K562 (cell line): Measurements from ENCODE around the gene EML5. TPM values are rescaled to one million over a fixed set of nuclear protein-coding genes. Genes with fewer than 3 reads are reported as not detected.

Experiments used
- ATAC-seq: fragments of 200-7000 bp; cut with Tn5 transposase; 3 replicates; pipeline ENCODE4 v1.9.1; 2020; ENCODE audit warnings: moderate library complexity
- BruUV-seq: library from RNA; stranded (reverse); fragments of 400-500 nt; replicated peaks from 2 replicates; lab custom pipeline; 2021; lab: Mats Ljungman, UMichigan
- CTCF ChIA-PET: fragments of 300-600 bp; formaldehyde crosslinking; extraction: SDS; loops from one replicate; lab custom pipeline; 2021; ENCODE audit warnings: low intra/inter-chr PET ratio; lab: Yijun Ruan, JAX
- POLR2A ChIA-PET: fragments of 300-600, 350-650 bp; sonication (Branson Sonifier 250); formaldehyde crosslinking; extraction: SDS; loops from one replicate; lab custom pipeline; 2021; ENCODE audit warnings: antibody characterized with exemption, inconsistent platforms; lab: Yijun Ruan, JAX
- DNase-seq, 4 experiments: peaks; one replicate each; pipeline versions ENCODE4 v3.0.0 to v3.0.0-alpha.2; 2011 to 2018; ENCODE audit warnings: low spot score in 3 of 4, mixed read lengths in 3 of 4; ENCODE audit errors: extremely low read depth in 1 of 4
- FAIRE-seq: peaks from 2 replicates; lab custom pipeline; 2011; peaks lifted over from hg19 to GRCh38; lab: Jason Lieb, UNC
- H2AFZ ChIP-seq: 2 replicates; pipeline ENCODE4 v1.6.0; 2011; ENCODE audit warnings: low read depth, low read length, control low read depth, inconsistent platforms
- H3K27ac ChIP-seq: fragments of 200-600 bp; 3 replicates; pipeline ENCODE4 v1.8.0; 2011; ENCODE audit warnings: low read depth, mild to moderate bottlenecking, control low read depth, inconsistent platforms, low read length, moderate library complexity, mixed read lengths; ENCODE audit errors: extremely low read depth
- H3K27me3 ChIP-seq, 2 experiments: fragments of 300-600 bp in 1 of 2; 2 replicates in 1 of 2; 3 replicates in 1 of 2; pipeline versions ENCODE4 v1.6.0 to v1.8.0; 2011; ENCODE audit warnings: inconsistent platforms in 2 of 2, low read length in 2 of 2, mild to moderate bottlenecking in 1 of 2, mixed read lengths in 1 of 2, moderate library complexity in 1 of 2; ENCODE audit not compliant: control insufficient read depth in 2 of 2, insufficient read depth in 2 of 2
- H3K36me3 ChIP-seq: fragments of 300-600 bp; 3 replicates; pipeline ENCODE4 v1.8.0; 2011; ENCODE audit warnings: mild to moderate bottlenecking, low read length, inconsistent platforms; ENCODE audit not compliant: control insufficient read depth, insufficient read depth
- H3K4me1 ChIP-seq, 2 experiments: fragments of 200-600 bp in 1 of 2; replicated peaks in 1 of 2; 2 replicates in 1 of 2; 3 replicates in 1 of 2; pipeline versions ENCODE4 v1.5.1 to v1.8.0; 2011; ENCODE audit warnings: inconsistent platforms in 2 of 2, low read length in 2 of 2, mild to moderate bottlenecking in 1 of 2, mixed read lengths in 1 of 2, moderate library complexity in 1 of 2; ENCODE audit not compliant: control insufficient read depth in 2 of 2, insufficient read depth in 2 of 2
- H3K4me2 ChIP-seq: 2 replicates; pipeline ENCODE4 v1.6.1; 2011; ENCODE audit warnings: low read length, control low read depth, inconsistent platforms, mixed read lengths; ENCODE audit not compliant: insufficient read depth
- H3K4me3 ChIP-seq: fragments of 200-600 bp; sonication (generic), shearing (Covaris generic); 2 replicates; pipeline ENCODE4 v1.5.1; 2016; ENCODE audit warnings: control low read depth, inconsistent platforms
- H3K79me2 ChIP-seq: fragments of 200-600 bp; 3 replicates; pipeline ENCODE4 v1.8.0; 2011; ENCODE audit warnings: low read length, inconsistent platforms; ENCODE audit not compliant: control insufficient read depth, insufficient read depth
- H3K9ac ChIP-seq, 2 experiments: 2 replicates each; pipeline versions ENCODE4 v1.6.0 to v1.6.1; 2011; ENCODE audit warnings: low read depth in 2 of 2, low read length in 2 of 2, control low read depth in 1 of 2, inconsistent platforms in 1 of 2, mild to moderate bottlenecking in 1 of 2, mixed read lengths in 1 of 2; ENCODE audit not compliant: insufficient read depth in 1 of 2
- H3K9me1 ChIP-seq: one replicate; pipeline ENCODE4 v1.6.0; 2011; ENCODE audit warnings: inconsistent platforms, mild to moderate bottlenecking, low read length, moderate library complexity; ENCODE audit not compliant: control insufficient read depth, insufficient read depth
- H3K9me3 ChIP-seq: replicated peaks from 2 replicates; pipeline ENCODE4 v1.5.1; 2011; ENCODE audit warnings: low read depth, low read length, inconsistent platforms; ENCODE audit not compliant: control insufficient read depth, insufficient read depth
- H4K20me1 ChIP-seq: replicated peaks from 2 replicates; pipeline ENCODE4 v1.6.1; 2011; ENCODE audit warnings: low read length, inconsistent platforms, mixed read lengths; ENCODE audit not compliant: control insufficient read depth, insufficient read depth
- ETV1 ChIP-seq: fragments of 450-650 bp; conservative IDR thresholded peaks from 2 replicates; pipeline ENCODE4 v1.6.1; 2016; ENCODE audit warnings: missing genetic modification characterization, control low read depth, low read depth, missing compliant biosample characterization
- HDAC1 ChIP-seq, 2 experiments: fragments of 450-650 bp; IDR thresholded peaks; 2 replicates each; pipeline ENCODE4 v1.6.1; 2016 to 2017; ENCODE audit warnings: inconsistent platforms in 1 of 2, mild to moderate bottlenecking in 1 of 2, moderate library complexity in 1 of 2
- HDAC2 ChIP-seq: fragments of 450-650 bp; IDR thresholded peaks from 2 replicates; pipeline ENCODE4 v1.6.1; 2016; ENCODE audit warnings: mild to moderate bottlenecking
- YY1 ChIP-seq, 3 experiments: IDR thresholded peaks; 2 replicates each; pipeline ENCODE4 v1.6.1; 2011; ENCODE audit warnings: low read length in 2 of 3, mild to moderate bottlenecking in 2 of 3, moderate library complexity in 2 of 3, borderline replicate concordance in 1 of 3, control low read depth in 1 of 3, low read depth in 1 of 3; ENCODE audit not compliant: insufficient read depth in 3 of 3, insufficient replicate concordance in 2 of 3, control insufficient read depth in 1 of 3, insufficient read length in 1 of 3; ENCODE audit errors: extremely low read depth in 1 of 3
- WGBS: fragments of 100-300 bp; shearing (Covaris generic); methylation state at CpG from one replicate; pipeline ENCODE4 v1.1.6; 2016; ENCODE audit warnings: low coverage, mixed read lengths; ENCODE audit not compliant: insufficient coverage; ENCODE audit errors: missing lambda C conversion rate; 5-methylcytosine and 5-hydroxymethylcytosine counted together
- in situ Hi-C: fragments of 300-500 bp; cut with MboI; formaldehyde crosslinking; loops from 4 replicates; pipeline ENCODE4 v1.15.0; 2018; ENCODE audit warnings: inconsistent platforms, mixed read lengths
- intact Hi-C: fragments of 100-400 bp; cut with micrococcal nuclease; formaldehyde crosslinking; loops from 2 replicates; pipeline ENCODE4 v1.14.2; 2022
- polyA plus RNA-seq, 8 experiments: library from polyadenylated mRNA; depleted of rRNA in 4 of 8; stranded (reverse) in 5 of 8; unstranded in 3 of 8; fragments of >200 nt; fragmentation: Nextera tagmentation in 2 of 8; fragmentation: Illumina TruSeq in 1 of 8; extraction: Ambion mirVana in 2 of 8; extraction: Trizol in 1 of 8; gene quantifications; 2 replicates each; pipeline versions ENCODE4 v1.2.1 to v1.2.3, GENCODE V29; 2011 to 2014; ENCODE audit warnings: inconsistent platforms in 1 of 8, missing spikeins in 1 of 8
- total RNA-seq, 7 experiments: library from RNA; depleted of rRNA in 6 of 7; stranded (reverse); fragments of >200 nt in 6 of 7; fragmentation: Illumina TruSeq in 2 of 7; extraction: Trizol in 2 of 7; gene quantifications; 2 replicates each; pipeline versions ENCODE4 v1.2.1 to v1.2.3, GENCODE V29; 2011 to 2021; ENCODE audit warnings: low replicate concordance in 1 of 7
- TF ChIP-seq, protein P1 (sequence below): fragments of 450-650 bp; IDR thresholded peaks from 2 replicates; pipeline ENCODE4 v1.6.1; 2017; ENCODE audit warnings: antibody characterized with exemption
- TF ChIP-seq, protein P2 (sequence below): fragments of 450-650 bp; IDR thresholded peaks from 2 replicates; pipeline ENCODE4 v1.6.1; 2016; ENCODE audit warnings: borderline replicate concordance

Gene EML5
- total and polyA plus RNA-seq, 9 of the 15 experiments (the other 6 are each of a cell fraction or from before 2014, with no cell fraction given), result 0.06 to 0.34 (median 0.22) TPM

DNA sequence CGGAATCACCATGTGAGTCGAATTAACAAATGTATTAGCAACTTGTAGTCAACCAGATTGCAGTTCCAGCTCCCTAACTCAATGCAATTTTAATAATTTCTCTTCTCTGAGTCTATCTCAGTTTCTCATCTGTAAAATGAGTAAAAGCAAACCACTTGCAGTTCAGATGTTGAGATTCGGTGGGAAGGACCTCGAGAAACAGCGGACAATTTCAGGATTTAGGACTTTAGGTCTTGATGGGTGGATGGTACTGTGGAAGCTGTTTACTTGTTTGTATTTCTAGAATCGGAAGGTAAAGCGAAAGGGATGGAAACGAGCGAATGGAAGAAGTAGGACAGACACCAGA lies 31.2 kb upstream of the EML5 start:
- H3K79me2 ChIP-seq, result peaks cover 10% of the 10 kb centered on the region; the same call in 2 of the 3 replicates
- H3K4me3 ChIP-seq, result peak overlapping the region; percentile 66
- BruUV-seq, result no TSS peak
- 3% methylated on average over 9 of the region's 9 CpGs for WGBS
- ATAC-seq, result no peak
- no peaks in the 10 kb centered on the region for H3K27me3 ChIP-seq
- no peaks in the 10 kb centered on the region for H3K9me1 ChIP-seq
- H3K27ac ChIP-seq, result peak overlapping the region; percentile 84; the same call in 2 of the 3 replicates
- ChIA-PET POLR2A (interaction anchor here (1.3 to 1.8 kb wide), 2 partner anchors 10 to 18 kb away, joined by 4 to 9 read pairs; no protein-coding TSS in a partner anchor), CTCF (no interaction called here)
- in situ Hi-C loops (no loop called here), intact Hi-C loops (no loop called here)
- no peaks in the 10 kb centered on the region for H4K20me1 ChIP-seq
- H3K4me2 ChIP-seq, result peak overlapping the region; percentile 84
- peak overlapping the region; percentile 68 to 97 for H3K9ac ChIP-seq
- H3K4me1 ChIP-seq, result peaks cover 10 to 28% of the 10 kb centered on the region in 2 experiments; a peak in 4 of 5 replicates
- peak overlapping the region; percentile 95 for H2AFZ ChIP-seq
- H3K9me3 ChIP-seq, result no peaks in the 10 kb centered on the region
- no peak for FAIRE-seq
- no peak for DNase-seq
- TF ChIP-seq ETV1 (tag) (0 out of 2 replicates have a peak, but pooled peaks have one; percentile 27), HDAC1 (IDR thresholded peaks at IDR 0.05) (peak in 1 of 2 experiments; percentile 46; a peak in 1 of 4 replicates), YY1 (IDR thresholded peaks at IDR 0.05; ENCODE audit: borderline replicate concordance in 1 of 3, control insufficient read depth in 1 of 3, extremely low read depth in 1 of 3, insufficient read depth in 3 of 3, insufficient read length in 1 of 3, insufficient replicate concordance in 2 of 3, low read depth in 1 of 3, low read length in 2 of 3) (no peak), HDAC2 (no peak)
- TF ChIP-seq, protein P1, sequence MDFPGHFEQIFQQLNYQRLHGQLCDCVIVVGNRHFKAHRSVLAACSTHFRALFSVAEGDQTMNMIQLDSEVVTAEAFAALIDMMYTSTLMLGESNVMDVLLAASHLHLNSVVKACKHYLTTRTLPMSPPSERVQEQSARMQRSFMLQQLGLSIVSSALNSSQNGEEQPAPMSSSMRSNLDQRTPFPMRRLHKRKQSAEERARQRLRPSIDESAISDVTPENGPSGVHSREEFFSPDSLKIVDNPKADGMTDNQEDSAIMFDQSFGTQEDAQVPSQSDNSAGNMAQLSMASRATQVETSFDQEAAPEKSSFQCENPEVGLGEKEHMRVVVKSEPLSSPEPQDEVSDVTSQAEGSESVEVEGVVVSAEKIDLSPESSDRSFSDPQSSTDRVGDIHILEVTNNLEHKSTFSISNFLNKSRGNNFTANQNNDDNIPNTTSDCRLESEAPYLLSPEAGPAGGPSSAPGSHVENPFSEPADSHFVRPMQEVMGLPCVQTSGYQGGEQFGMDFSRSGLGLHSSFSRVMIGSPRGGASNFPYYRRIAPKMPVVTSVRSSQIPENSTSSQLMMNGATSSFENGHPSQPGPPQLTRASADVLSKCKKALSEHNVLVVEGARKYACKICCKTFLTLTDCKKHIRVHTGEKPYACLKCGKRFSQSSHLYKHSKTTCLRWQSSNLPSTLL, result no peak
- TF ChIP-seq, protein P2, sequence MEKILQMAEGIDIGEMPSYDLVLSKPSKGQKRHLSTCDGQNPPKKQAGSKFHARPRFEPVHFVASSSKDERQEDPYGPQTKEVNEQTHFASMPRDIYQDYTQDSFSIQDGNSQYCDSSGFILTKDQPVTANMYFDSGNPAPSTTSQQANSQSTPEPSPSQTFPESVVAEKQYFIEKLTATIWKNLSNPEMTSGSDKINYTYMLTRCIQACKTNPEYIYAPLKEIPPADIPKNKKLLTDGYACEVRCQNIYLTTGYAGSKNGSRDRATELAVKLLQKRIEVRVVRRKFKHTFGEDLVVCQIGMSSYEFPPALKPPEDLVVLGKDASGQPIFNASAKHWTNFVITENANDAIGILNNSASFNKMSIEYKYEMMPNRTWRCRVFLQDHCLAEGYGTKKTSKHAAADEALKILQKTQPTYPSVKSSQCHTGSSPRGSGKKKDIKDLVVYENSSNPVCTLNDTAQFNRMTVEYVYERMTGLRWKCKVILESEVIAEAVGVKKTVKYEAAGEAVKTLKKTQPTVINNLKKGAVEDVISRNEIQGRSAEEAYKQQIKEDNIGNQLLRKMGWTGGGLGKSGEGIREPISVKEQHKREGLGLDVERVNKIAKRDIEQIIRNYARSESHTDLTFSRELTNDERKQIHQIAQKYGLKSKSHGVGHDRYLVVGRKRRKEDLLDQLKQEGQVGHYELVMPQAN, result peak; percentile 24; the same call in 1 of the 2 replicates
- H3K36me3 ChIP-seq, result no peaks in the 10 kb centered on the region
